Skeletal muscle tissue (tissue), 4 donors: ENCODE measurements around the gene TNIK. TPM values are rescaled to one million over a fixed set of nuclear protein-coding genes. Genes with fewer than 3 reads are reported as not detected.
A peak's percentile ranks its signal among the peaks of the same experiment; 100 is the strongest.

Source experiments
- H3K27ac ChIP-seq: one replicate; pipeline ENCODE4 v1.7.0; 2013; ENCODE audit warnings: mild to moderate bottlenecking, low read depth, low read length, inconsistent platforms
- H3K27me3 ChIP-seq, 3 donors: one replicate each; pipeline ENCODE4 v1.7.0; 2013; ENCODE audit warnings: low read length in 3 of 3; ENCODE audit not compliant: control insufficient read depth in 3 of 3, insufficient read depth in 3 of 3
- H3K36me3 ChIP-seq, 3 donors: one replicate each; pipeline ENCODE4 v1.7.0; 2013; ENCODE audit warnings: low read length in 3 of 3; ENCODE audit not compliant: control insufficient read depth in 3 of 3, insufficient read depth in 3 of 3
- H3K4me1 ChIP-seq, 3 donors: one replicate each; pipeline ENCODE4 v1.7.0; 2013; ENCODE audit warnings: low read length in 3 of 3, mild to moderate bottlenecking in 3 of 3; ENCODE audit not compliant: control insufficient read depth in 3 of 3, insufficient read depth in 3 of 3
- H3K4me3 ChIP-seq, 3 donors: one replicate each; pipeline ENCODE4 v1.7.0; 2013; ENCODE audit warnings: low read length in 3 of 3
- H3K9ac ChIP-seq, 3 donors: one replicate each; pipeline ENCODE4 v1.7.0; 2013; ENCODE audit warnings: low read length in 3 of 3, mild to moderate bottlenecking in 3 of 3, moderate library complexity in 2 of 3, low read depth in 1 of 3
- H3K9me3 ChIP-seq, 3 donors: one replicate each; pipeline ENCODE4 v1.7.0; 2013; ENCODE audit warnings: low read length in 3 of 3; ENCODE audit not compliant: control insufficient read depth in 3 of 3
- total RNA-seq: library from RNA; depleted of rRNA; stranded (reverse); fragments of >200 nt; gene quantifications from one replicate; pipeline ENCODE4 v1.2.3, GENCODE V29; 2014
- donor health status: Osteomylitis.

Gene TNIK
- total RNA-seq, 1 donor from 2014 or later: 31.3 TPM

- Histone ChIP-seq H3K27ac (peak overlapping the region; percentile 15), H3K4me3 (peak overlapping the region in 1 of 3 donors; percentile 16), H3K9me3 (no peaks in the 10 kb centered on the region), H3K9ac (no peak overlapping the region), H3K36me3 (no peaks in the 10 kb centered on the region), H3K27me3 (no peaks in the 10 kb centered on the region), H3K4me1 (peaks cover 7 to 37% (median 23%) of the 10 kb centered on the region in 3 donors)
These were observed 194.0 kb downstream of the TNIK start for GRCh38 chr3:171266034-171266739.

GRCh38 chr3:171264758-171265157 is 195.4 kb downstream of the TNIK start:
- H3K27me3 ChIP-seq: no peaks in the 10 kb centered on the region
- no peak overlapping the region for H3K4me3 ChIP-seq
- no peak overlapping the region for H3K9ac ChIP-seq
- H3K4me1 ChIP-seq: peaks cover 7 to 31% (median 15%) of the 10 kb centered on the region in 3 donors
- H3K9me3 ChIP-seq: no peaks in the 10 kb centered on the region
- no peaks in the 10 kb centered on the region for H3K36me3 ChIP-seq
- no peak overlapping the region for H3K27ac ChIP-seq

- H3K27ac ChIP-seq: no peak overlapping the region
- peaks cover 15 to 43% (median 21%) of the 10 kb centered on the region in 3 donors for H3K4me1 ChIP-seq
- no peaks in the 10 kb centered on the region for H3K9me3 ChIP-seq
- H3K9ac ChIP-seq: no peak overlapping the region
- no peaks in the 10 kb centered on the region for H3K36me3 ChIP-seq
- no peaks in the 10 kb centered on the region for H3K27me3 ChIP-seq
- H3K4me3 ChIP-seq: no peak overlapping the region
These were observed 197.8 kb downstream of the TNIK start for GRCh38 chr3:171262431-171262830.

- no peaks in the 10 kb centered on the region for H3K27me3 ChIP-seq
- H3K9me3 ChIP-seq: no peaks in the 10 kb centered on the region
- no peak overlapping the region for H3K4me3 ChIP-seq
- H3K9ac ChIP-seq: no peak overlapping the region
- no peaks in the 10 kb centered on the region for H3K36me3 ChIP-seq
- peaks cover 17 to 43% (median 20%) of the 10 kb centered on the region in 3 donors for H3K4me1 ChIP-seq
- H3K27ac ChIP-seq: no peak overlapping the region
These were observed 198.7 kb downstream of the TNIK start for GRCh38 chr3:171261487-171261886.

GRCh38 chr3:171260899-171261298 is 199.3 kb downstream of the TNIK start:
- Histone ChIP-seq H3K9me3 (no peaks in the 10 kb centered on the region), H3K27me3 (no peaks in the 10 kb centered on the region), H3K9ac (no peak overlapping the region), H3K27ac (no peak overlapping the region), H3K4me3 (no peak overlapping the region), H3K4me1 (peaks cover 13 to 38% (median 18%) of the 10 kb centered on the region in 3 donors), H3K36me3 (no peaks in the 10 kb centered on the region)

- Histone ChIP-seq H3K9ac (no peak overlapping the region), H3K27ac (no peak overlapping the region), H3K4me3 (no peak overlapping the region), H3K9me3 (no peaks in the 10 kb centered on the region), H3K27me3 (no peaks in the 10 kb centered on the region), H3K4me1 (peaks cover 13 to 36% (median 18%) of the 10 kb centered on the region in 3 donors), H3K36me3 (no peaks in the 10 kb centered on the region)
These were observed 199.7 kb downstream of the TNIK start for GRCh38 chr3:171260466-171260865.

- H3K4me1 ChIP-seq: peaks cover 13 to 31% (median 18%) of the 10 kb centered on the region in 3 donors
- H3K27ac ChIP-seq: peak overlapping the region; percentile 85
- H3K9me3 ChIP-seq: no peaks in the 10 kb centered on the region
- peak overlapping the region; percentile 4 to 14 (median 10) for H3K9ac ChIP-seq
- H3K4me3 ChIP-seq: no peak overlapping the region
- no peaks in the 10 kb centered on the region for H3K27me3 ChIP-seq
- H3K36me3 ChIP-seq: no peaks in the 10 kb centered on the region
These were observed 201.9 kb downstream of the TNIK start for GRCh38 chr3:171258316-171258715.

GRCh38 chr3:171257251-171258203 is 202.7 kb downstream of the TNIK start:
- no peaks in the 10 kb centered on the region for H3K36me3 ChIP-seq
- no peaks in the 10 kb centered on the region for H3K27me3 ChIP-seq
- peak overlapping the region; percentile 4 to 14 (median 10) for H3K9ac ChIP-seq
- H3K27ac ChIP-seq: peak overlapping the region; percentile 85
- peaks cover 13 to 25% (median 18%) of the 10 kb centered on the region in 3 donors for H3K4me1 ChIP-seq
- no peaks in the 10 kb centered on the region for H3K9me3 ChIP-seq
- no peak overlapping the region for H3K4me3 ChIP-seq

- H3K4me1 ChIP-seq: peaks cover 13 to 25% (median 18%) of the 10 kb centered on the region in 3 donors
- H3K36me3 ChIP-seq: no peaks in the 10 kb centered on the region
- no peaks in the 10 kb centered on the region for H3K9me3 ChIP-seq
- H3K27ac ChIP-seq: peak overlapping the region; percentile 85
- no peaks in the 10 kb centered on the region for H3K27me3 ChIP-seq
- no peak overlapping the region for H3K4me3 ChIP-seq
- H3K9ac ChIP-seq: no peak overlapping the region
These were observed 203.6 kb downstream of the TNIK start for GRCh38 chr3:171256445-171257250.
